Natural killer cell (primary cell): Measurements from ENCODE around the gene TEKTIP1. TPM values are rescaled to one million over a fixed set of nuclear protein-coding genes. Genes with fewer than 3 reads are reported as not detected.

ENCODE experiments used
- ATAC-seq, 3 donors: fragments of 150-1000 bp in 2 of 3; fragments of 200-7000 bp in 1 of 3; cut with Tn5 transposase; 1 replicate in 1 of 3; 2 replicates in 2 of 3; pipeline ENCODE4 v1.10.0; 2021; ENCODE audit warnings: mild to moderate bottlenecking in 2 of 3, moderate library complexity in 2 of 3
- DNase-seq, 2 donors: peaks; one replicate each; pipeline versions ENCODE4 v3.0.0 to v3.0.0-alpha.2; 2013 to 2021; ENCODE audit warnings: mixed read lengths in 1 of 2
- H3K27ac ChIP-seq: one replicate; pipeline ENCODE4 v1.5.1; 2013; ENCODE audit warnings: mild to moderate bottlenecking, low read length
- H3K27me3 ChIP-seq: one replicate; pipeline ENCODE4 v1.6.1; 2013; ENCODE audit warnings: low read length; ENCODE audit not compliant: control insufficient read depth, insufficient read depth
- H3K36me3 ChIP-seq: one replicate; pipeline ENCODE4 v1.6.1; 2013; ENCODE audit warnings: low read length; ENCODE audit not compliant: control insufficient read depth, insufficient read depth
- H3K4me1 ChIP-seq: one replicate; pipeline ENCODE4 v1.6.1; 2013; ENCODE audit warnings: low read length; ENCODE audit not compliant: control insufficient read depth, insufficient read depth
- H3K4me3 ChIP-seq: one replicate; pipeline ENCODE4 v1.5.1; 2013; ENCODE audit warnings: low read length
- H3K9me3 ChIP-seq: one replicate; pipeline ENCODE4 v1.6.1; 2013; ENCODE audit warnings: low read length; ENCODE audit not compliant: control insufficient read depth, insufficient read depth
- H3K27ac Mint-ChIP-seq, 2 donors: one replicate each; pipeline ENCODE4 v1.8.0; 2022; ENCODE audit warnings: mild to moderate bottlenecking in 2 of 2, mixed read lengths in 2 of 2, moderate library complexity in 1 of 2
- H3K27me3 Mint-ChIP-seq, 2 donors: one replicate each; pipeline ENCODE4 v1.8.0; 2022; ENCODE audit warnings: low read depth in 2 of 2, mixed read lengths in 2 of 2
- H3K36me3 Mint-ChIP-seq: one replicate; pipeline ENCODE4 v1.8.0; 2022; ENCODE audit warnings: mixed read lengths
- H3K4me1 Mint-ChIP-seq, 2 donors: one replicate each; pipeline ENCODE4 v1.8.0; 2022; ENCODE audit warnings: mixed read lengths in 2 of 2
- H3K4me3 Mint-ChIP-seq: one replicate; pipeline ENCODE4 v1.8.0; 2022; ENCODE audit warnings: mild to moderate bottlenecking, moderate library complexity, mixed read lengths
- H3K9me3 Mint-ChIP-seq, 2 donors: one replicate each; pipeline ENCODE4 v1.8.0; 2022; ENCODE audit warnings: mixed read lengths in 2 of 2
- CTCF ChIP-seq: fragments of 200-600 bp; IDR thresholded peaks from one replicate; pipeline ENCODE4 v1.8.0; 2022; ENCODE audit warnings: antibody characterized with exemption
- WGBS: methylation state at CpG from one replicate; pipeline ENCODE4 v1.1.7; 2013; ENCODE audit warnings: missing lambda C conversion rate; ENCODE audit not compliant: insufficient coverage; 5-methylcytosine and 5-hydroxymethylcytosine counted together
- intact Hi-C: fragments of 100-400 bp; cut with micrococcal nuclease; formaldehyde crosslinking; loops from one replicate; pipeline ENCODE4 v1.14.2; 2022
- total RNA-seq, 4 donors: library from RNA; stranded (reverse); fragments of 120-200 nt in 1 of 4; gene quantifications; one replicate each; pipeline versions ENCODE4 v1.2.3 to v1.2.4, GENCODE V29; 2013 to 2022

Gene TEKTIP1
- 10 to 100 TPM in 1 of 3 donors, 1 to 10 TPM in 2; 5.9 to 11.6 (median 6.4) TPM for total RNA-seq
- 1.9 TPM for total RNA-seq (2013)

DNA sequence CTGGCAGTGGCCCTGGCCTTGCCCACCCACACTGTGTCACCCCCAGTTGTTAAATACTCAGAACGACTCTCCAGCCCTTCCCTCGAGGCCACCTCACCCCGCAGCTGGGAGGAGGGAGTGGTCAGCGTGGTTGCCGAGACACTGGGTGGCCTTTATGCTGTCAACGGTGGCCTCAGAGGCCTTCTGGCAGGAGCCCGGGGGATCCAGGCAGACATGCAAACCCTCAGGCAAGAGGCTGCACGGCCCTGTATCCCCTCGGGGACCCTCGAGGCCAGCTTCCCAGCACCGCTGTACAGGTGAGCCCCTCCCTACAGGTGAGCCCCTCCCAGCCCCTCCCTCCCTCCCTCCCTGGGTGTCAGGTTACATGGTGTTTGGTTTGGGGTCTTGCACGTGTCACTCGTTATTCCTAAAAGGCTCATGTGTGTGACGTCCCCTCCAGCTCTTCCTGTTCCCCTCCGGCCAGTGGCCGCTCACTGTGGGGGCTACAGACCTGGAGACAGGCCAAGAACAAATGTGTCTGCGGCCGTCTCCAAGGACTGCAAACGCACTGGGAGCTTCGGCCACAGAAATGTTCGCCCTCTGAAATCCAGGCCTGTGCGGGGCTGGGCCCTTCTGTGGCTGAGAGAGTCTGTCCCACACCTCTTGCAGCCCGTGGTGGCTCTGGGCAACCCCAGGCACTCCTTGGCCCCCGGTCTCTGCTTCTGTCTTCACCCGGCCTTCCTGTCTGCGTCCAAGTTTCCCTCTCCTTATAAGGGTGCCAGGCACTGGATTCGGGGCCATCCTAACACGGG, at the start of gene TEKTIP1:
TEKTIP1 (plus strand) TSS at position 210 of the 791 bp plus-strand sequence; CDS start at position 214, 4 bp downstream.
- H3K27ac Mint-ChIP-seq: peak within 1 kb of the TSS in 1 of 2 donors; percentile 76
- no peak for ATAC-seq
- 85% methylated on average over 27 of the region's 28 CpGs for WGBS

DNA sequence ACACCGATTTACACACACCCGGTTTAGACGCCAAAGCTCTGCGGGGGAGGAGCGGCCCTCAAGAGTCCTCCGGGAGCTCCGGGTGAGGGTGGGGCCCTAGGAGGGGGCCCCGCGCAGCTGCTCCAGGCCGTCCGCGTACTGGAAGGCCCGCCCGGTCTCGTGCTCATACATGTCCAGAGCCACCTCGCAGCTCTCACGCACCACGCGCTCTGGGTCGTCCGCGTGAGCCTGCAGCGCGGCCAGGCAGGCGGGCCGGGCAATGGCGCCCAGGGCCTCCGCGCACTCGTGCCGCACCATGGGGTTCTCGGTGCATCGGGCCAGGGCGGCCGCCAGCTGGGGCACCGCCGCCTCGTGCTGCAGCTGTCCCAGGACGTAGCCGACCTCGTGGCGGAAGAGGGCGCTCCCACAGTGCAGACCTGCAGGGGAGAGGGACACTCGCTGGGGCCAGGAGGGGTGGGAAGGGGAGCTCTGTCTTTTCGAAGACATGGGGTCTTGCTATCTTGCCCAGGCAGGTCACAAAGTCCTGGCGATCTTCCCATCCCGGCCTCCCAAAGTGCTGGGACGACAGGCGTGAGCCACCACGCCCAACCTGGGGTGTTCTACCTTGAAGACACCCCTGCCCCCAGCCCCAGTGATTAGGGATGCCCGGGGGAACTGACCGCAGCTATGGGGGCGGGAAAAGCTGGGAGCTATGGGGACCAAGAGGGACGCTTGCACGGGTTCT, 47.4 kb upstream of the TEKTIP1 start:
- Histone ChIP-seq H3K4me1 (no peaks in the 10 kb centered on the region), H3K4me3 (no peak overlapping the region), H3K9me3 (no peaks in the 10 kb centered on the region), H3K27ac (no peak overlapping the region), H3K27me3 (no peaks in the 10 kb centered on the region), H3K36me3 (peaks cover 19% of the 10 kb centered on the region)
- intact Hi-C loops: no loop called here
- DNase-seq (no peak), ATAC-seq (no peak)
- H3K4me1 Mint-ChIP-seq: no peaks in the 10 kb centered on the region
- WGBS: 98% methylated on average over 55 of the region's 55 CpGs
- H3K27me3 Mint-ChIP-seq: no peaks in the 10 kb centered on the region
- H3K4me3 Mint-ChIP-seq: no peak overlapping the region
- no peaks in the 10 kb centered on the region for H3K9me3 Mint-ChIP-seq
- no peak overlapping the region for H3K27ac Mint-ChIP-seq
- no peak for TF ChIP-seq CTCF
- H3K36me3 Mint-ChIP-seq: no peaks in the 10 kb centered on the region

More for the DNA sequence above, at the start of gene TEKTIP1:
- DNase-seq: no peak
- Histone ChIP-seq H3K4me3 (no peak within 1 kb of the TSS), H3K36me3 (peaks cover 21% of the 10 kb centered on the region), H3K27me3 (no peaks in the 10 kb centered on the region), H3K4me1 (no peaks in the 10 kb centered on the region), H3K9me3 (no peaks in the 10 kb centered on the region), H3K27ac (no peak within 1 kb of the TSS)
- Mint-ChIP-seq H3K36me3 (no peaks in the 10 kb centered on the region), H3K4me3 (no peak within 1 kb of the TSS), H3K9me3 (no peaks in the 10 kb centered on the region), H3K27me3 (no peaks in the 10 kb centered on the region), H3K4me1 (peaks cover 0 to 21% of the 10 kb centered on the region in 2 donors)
- TF ChIP-seq CTCF: no peak
- intact Hi-C loops: no loop called here

DNA sequence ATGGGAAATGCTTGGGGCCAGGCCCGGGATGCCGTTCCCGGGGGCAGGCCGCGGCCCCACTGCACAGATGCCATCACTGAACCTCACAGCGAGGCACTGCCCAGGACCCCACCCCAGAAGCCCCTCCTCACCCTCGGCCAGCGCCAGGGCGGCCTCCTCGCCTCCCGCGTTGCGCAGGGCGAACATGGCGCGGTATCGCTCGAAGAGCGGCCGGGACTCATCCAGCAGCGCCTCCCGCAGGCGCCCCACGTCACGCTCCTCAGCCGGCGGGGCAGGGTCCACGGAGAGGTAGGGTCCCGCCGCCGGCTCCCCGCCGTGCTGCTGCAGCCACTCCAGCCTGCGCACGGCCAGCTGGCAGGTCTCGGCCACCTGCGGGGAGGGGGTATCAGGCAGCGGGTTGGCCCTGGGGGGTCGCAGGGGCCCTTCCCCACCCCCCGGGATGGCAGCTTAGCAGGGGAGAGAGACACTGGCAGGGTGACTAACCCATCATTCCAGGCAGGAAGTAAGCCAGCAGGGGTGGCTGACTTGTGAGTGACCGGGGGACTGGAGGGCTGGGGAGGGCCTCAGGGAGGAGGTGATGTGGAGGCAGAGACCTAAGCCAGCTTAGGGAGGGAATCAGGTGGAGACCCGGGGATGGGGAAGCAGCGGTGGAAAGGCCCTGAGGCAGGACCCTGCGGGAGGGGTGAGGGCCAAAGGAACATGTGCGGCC, 46.7 kb upstream of the TEKTIP1 start:
- Histone ChIP-seq H3K4me3 (no peak overlapping the region), H3K4me1 (no peaks in the 10 kb centered on the region), H3K36me3 (peaks cover 19% of the 10 kb centered on the region), H3K27me3 (no peaks in the 10 kb centered on the region), H3K27ac (no peak overlapping the region), H3K9me3 (no peaks in the 10 kb centered on the region)
- Mint-ChIP-seq H3K36me3 (no peaks in the 10 kb centered on the region), H3K9me3 (no peaks in the 10 kb centered on the region), H3K4me1 (no peaks in the 10 kb centered on the region), H3K27ac (no peak overlapping the region), H3K4me3 (no peak overlapping the region), H3K27me3 (no peaks in the 10 kb centered on the region)
- TF ChIP-seq CTCF: no peak
- 97% methylated on average over 45 of the region's 45 CpGs for WGBS
- ATAC-seq: no peak
- no peak for DNase-seq
- intact Hi-C loops: no loop called here
